HCT116 (cell line): ENCODE results near the gene TMEM179. TPM values are rescaled to one million over a fixed set of nuclear protein-coding genes. Genes with fewer than 3 reads are reported as not detected.

Experiments
- ATAC-seq: fragments of 200-7000 bp; cut with Tn5 transposase; 2 replicates; pipeline ENCODE4 v1.9.1; 2020; ENCODE audit warnings: mild to moderate bottlenecking, moderate library complexity
- BruUV-seq: library from RNA; stranded (reverse); fragments of 400-500 nt; replicated peaks from 2 replicates; lab custom pipeline; 2021; lab: Mats Ljungman, UMichigan
- CTCF ChIA-PET: fragments of 300-600 bp; sonication (Branson Sonifier 250); formaldehyde crosslinking; loops from one replicate; lab custom pipeline; 2021; ENCODE audit warnings: antibody characterized with exemption; lab: Charles Lee
- POLR2A ChIA-PET: fragments of 300-600, 350-600 bp; sonication (Branson Sonifier 250); formaldehyde crosslinking; loops from one replicate; lab custom pipeline; 2021; ENCODE audit warnings: antibody characterized with exemption; lab: Charles Lee
- RAD21 ChIA-PET, 2 experiments: fragments of 300-600 bp; sonication (Branson Sonifier 250); formaldehyde crosslinking; loops; one replicate each; lab custom pipeline; 2023; ENCODE audit warnings: low total read pairs in 2 of 2; ENCODE audit not compliant: uncharacterized antibody in 2 of 2, unreplicated experiment in 2 of 2, low non-redundant PET in 1 of 2; lab: Charles Lee
- DNase-seq: peaks from one replicate; pipeline ENCODE4 v3.0.0-alpha.2; 2010; ENCODE audit warnings: low read depth, low spot score
- H2AFZ ChIP-seq: fragments of 200-600 bp; shearing (Covaris generic), sonication (generic); 2 replicates; pipeline ENCODE4 v1.6.1; 2017; ENCODE audit warnings: low read depth, mixed run types, mixed read lengths, antibody characterized with exemption, low read length; ENCODE audit not compliant: poor library complexity, severe bottlenecking
- H3K27ac ChIP-seq: 2 replicates; pipeline ENCODE4 v1.5.1; 2012; ENCODE audit warnings: low read depth, low read length
- H3K27me3 ChIP-seq: fragments of 200-600 bp; sonication (generic); 2 replicates; pipeline ENCODE4 v1.6.1; 2016; ENCODE audit warnings: mixed run types, low read length, mixed read lengths; ENCODE audit not compliant: insufficient read depth
- H3K36me3 ChIP-seq, 2 experiments: fragments of 200-500 bp in 1 of 2; fragments of 200-600 bp in 1 of 2; sonication (Bioruptor generic) in 1 of 2; sonication (generic) in 1 of 2; 2 replicates each; pipeline versions ENCODE4 v1.5.1 to v1.6.1; 2014 to 2016; ENCODE audit warnings: low read length in 2 of 2, inconsistent platforms in 1 of 2, mixed read lengths in 1 of 2, mixed run types in 1 of 2; ENCODE audit not compliant: insufficient read depth in 2 of 2, control insufficient read depth in 1 of 2
- H3K4me1 ChIP-seq, 2 experiments: fragments of 200-600 bp in 1 of 2; sonication (generic) in 1 of 2; 2 replicates each; pipeline versions ENCODE4 v1.5.1 to v1.6.1; 2012 to 2017; ENCODE audit warnings: low read length in 2 of 2, inconsistent platforms in 1 of 2, mild to moderate bottlenecking in 1 of 2, mixed read lengths in 1 of 2, mixed run types in 1 of 2, moderate library complexity in 1 of 2; ENCODE audit not compliant: insufficient read depth in 2 of 2, control insufficient read depth in 1 of 2
- H3K4me2 ChIP-seq: fragments of 200-600 bp; sonication (generic); 2 replicates; pipeline ENCODE4 v1.6.1; 2017; ENCODE audit warnings: mixed run types, low read length, mixed read lengths
- H3K4me3 ChIP-seq, 2 experiments: fragments of 200-600 bp in 1 of 2; sonication (generic) in 1 of 2; replicated peaks in 1 of 2; 2 replicates each; pipeline ENCODE4 v1.5.1; 2011 to 2016; ENCODE audit warnings: low read length in 2 of 2, control low read depth in 1 of 2, low read depth in 1 of 2, mild to moderate bottlenecking in 1 of 2, mixed read lengths in 1 of 2, mixed run types in 1 of 2
- H3K79me2 ChIP-seq: fragments of 200-600 bp; sonication (generic); 2 replicates; pipeline ENCODE4 v1.6.1; 2017; ENCODE audit warnings: mild to moderate bottlenecking, mixed run types, low read length, moderate library complexity, mixed read lengths; ENCODE audit not compliant: insufficient read depth
- H3K9ac ChIP-seq: fragments of 200-600 bp; sonication (generic); 2 replicates; pipeline ENCODE4 v1.6.1; 2016; ENCODE audit warnings: low read length, mixed read lengths
- H3K9me2 ChIP-seq: fragments of 200-600 bp; sonication (generic), shearing (Covaris generic); 2 replicates; pipeline ENCODE4 v1.6.1; 2017; ENCODE audit warnings: mixed run types, mild to moderate bottlenecking, moderate library complexity; ENCODE audit not compliant: insufficient read depth
- H3K9me3 ChIP-seq, 2 experiments: fragments of 200-500 bp in 1 of 2; fragments of 200-600 bp in 1 of 2; sonication (Bioruptor generic) in 1 of 2; sonication (generic) in 1 of 2; 2 replicates each; pipeline ENCODE4 v1.6.1; 2014 to 2017; ENCODE audit warnings: low read length in 2 of 2, mixed read lengths in 2 of 2, inconsistent platforms in 1 of 2, low read depth in 1 of 2, mild to moderate bottlenecking in 1 of 2, mixed run types in 1 of 2, moderate library complexity in 1 of 2; ENCODE audit not compliant: control insufficient read depth in 1 of 2, insufficient read depth in 1 of 2
- H4K20me1 ChIP-seq: fragments of 200-600 bp; sonication (generic), shearing (Covaris generic); 2 replicates; pipeline ENCODE4 v1.6.1; 2017; ENCODE audit warnings: mixed run types, mild to moderate bottlenecking, moderate library complexity; ENCODE audit not compliant: insufficient read depth
- CBX3 ChIP-seq: IDR thresholded peaks from 2 replicates; pipeline ENCODE4 v1.6.1; 2012; ENCODE audit warnings: low read depth
- CEBPB ChIP-seq: IDR thresholded peaks from 2 replicates; pipeline ENCODE4 v1.6.1; 2012; ENCODE audit warnings: low read depth
- ELF1 ChIP-seq: IDR thresholded peaks from 2 replicates; pipeline ENCODE4 v1.6.1; 2012; ENCODE audit warnings: low read depth, borderline replicate concordance
- EZH2 ChIP-seq: fragments of 200-600 bp; sonication (generic); IDR thresholded peaks from 2 replicates; pipeline ENCODE4 v1.6.1; 2017; ENCODE audit warnings: antibody characterized with exemption, mixed run types
- EZH2phosphoT487 ChIP-seq: fragments of 200-600 bp; IDR thresholded peaks from 2 replicates; pipeline ENCODE4 v1.6.1; 2018; ENCODE audit warnings: antibody characterized with exemption, borderline replicate concordance
- FOSL1 ChIP-seq: IDR thresholded peaks from 2 replicates; pipeline ENCODE4 v1.6.1; 2012; ENCODE audit warnings: low read depth
- JUND ChIP-seq: IDR thresholded peaks from 2 replicates; pipeline ENCODE4 v1.6.1; 2012
- POLR2AphosphoS5 ChIP-seq: IDR thresholded peaks from 2 replicates; pipeline ENCODE4 v1.6.1; 2011; ENCODE audit warnings: mild to moderate bottlenecking, low read depth, low read length, moderate library complexity
- RAD21 ChIP-seq: IDR thresholded peaks from 2 replicates; pipeline ENCODE4 v1.6.1; 2012; ENCODE audit warnings: low read depth, mild to moderate bottlenecking
- SIN3A ChIP-seq: IDR thresholded peaks from 2 replicates; pipeline ENCODE4 v1.6.1; 2012; ENCODE audit warnings: low read depth
- SP1 ChIP-seq: IDR thresholded peaks from 2 replicates; pipeline ENCODE4 v1.6.1; 2012; ENCODE audit warnings: low read depth
- SRF ChIP-seq: IDR thresholded peaks from 2 replicates; pipeline ENCODE4 v1.6.1; 2012; ENCODE audit warnings: low read depth
- TCF7L2 ChIP-seq: IDR thresholded peaks from 2 replicates; pipeline ENCODE4 v1.7.0; 2011; ENCODE audit warnings: borderline replicate concordance, inconsistent platforms; ENCODE audit not compliant: insufficient read depth, insufficient read length; ENCODE audit errors: extremely low read depth
- YY1 ChIP-seq: IDR thresholded peaks from 2 replicates; pipeline ENCODE4 v1.6.1; 2011; ENCODE audit warnings: low read length, low read depth, moderate library complexity, mild to moderate bottlenecking; ENCODE audit not compliant: insufficient replicate concordance; ENCODE audit errors: extremely low read depth
- ZFX ChIP-seq: fragments of 450-650 bp; IDR thresholded peaks from 2 replicates; pipeline ENCODE4 v1.6.1; 2017
- ZNF274 ChIP-seq: fragments of 200-500 bp; sonication (Bioruptor generic); IDR thresholded peaks from 2 replicates; pipeline ENCODE4 v1.6.1; 2014; ENCODE audit warnings: mild to moderate bottlenecking, low read depth, low read length, inconsistent platforms
- intact Hi-C: fragments of 100-400 bp; cut with micrococcal nuclease; formaldehyde crosslinking; loops from 2 replicates; pipeline ENCODE4 v1.10.0; 2022
- total RNA-seq: library from RNA; stranded (reverse); gene quantifications from one replicate; pipeline ENCODE4 v1.2.1, GENCODE V29; 2021; ENCODE audit not compliant: unreplicated experiment
- TF ChIP-seq, protein P1 (sequence below): IDR thresholded peaks from 2 replicates; pipeline ENCODE4 v1.6.1; 2012

TMEM179 gene
- total RNA-seq, 1 experiment from 2014 or later, result not detected

DNA sequence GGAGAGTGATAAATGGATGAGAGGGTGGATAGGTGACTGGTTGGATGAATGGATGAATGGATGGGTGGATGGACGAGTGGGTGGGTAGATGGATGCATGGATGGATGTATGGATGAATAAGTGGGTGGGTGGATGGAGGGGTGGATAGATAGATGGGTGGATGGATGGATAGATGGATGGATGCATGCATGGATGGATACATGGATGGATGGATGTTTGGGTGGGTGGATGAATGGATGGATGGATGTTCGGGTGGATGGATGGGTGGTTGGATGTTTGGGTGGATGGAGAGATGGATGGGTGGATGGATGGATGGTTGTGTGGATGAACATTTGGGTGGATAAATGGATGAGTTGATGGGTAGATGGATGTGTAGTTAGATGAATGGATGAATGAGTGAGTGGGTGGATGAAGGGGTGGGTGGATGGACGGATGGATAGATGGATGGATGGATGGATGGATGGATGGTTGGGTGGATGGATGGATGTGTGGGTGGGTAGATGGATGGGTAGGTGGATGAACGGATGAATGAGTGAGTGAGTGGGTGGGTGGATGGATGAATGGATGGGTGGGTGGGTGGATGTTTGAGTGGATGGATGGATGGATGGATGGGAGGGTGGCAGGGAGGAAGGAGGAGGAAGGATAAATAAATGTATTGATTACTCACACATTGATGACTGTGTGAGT lies 9.7 kb upstream of the TMEM179 start:
- no TSS peak for BruUV-seq
- CTCF ChIA-PET, result no interaction called here
- Histone ChIP-seq H3K4me1 (no peaks in the 10 kb centered on the region), H3K36me3 (no peaks in the 10 kb centered on the region), H3K9me2 (no peaks in the 10 kb centered on the region), H3K9ac (no peak overlapping the region), H3K4me3 (no peak overlapping the region), H4K20me1 (no peaks in the 10 kb centered on the region), H3K4me2 (no peak overlapping the region), H2AFZ (no peak overlapping the region), H3K27ac (no peak overlapping the region), H3K79me2 (no peaks in the 10 kb centered on the region), H3K27me3 (peaks cover 51% of the 10 kb centered on the region), H3K9me3 (no peaks in the 10 kb centered on the region)
- DNase-seq (no peak), ATAC-seq (no peak)
- no peak for TF ChIP-seq POLR2AphosphoS5
- TF ChIP-seq SIN3A, result no peak
- TF ChIP-seq ELF1, result no peak
- TF ChIP-seq, protein P1, sequence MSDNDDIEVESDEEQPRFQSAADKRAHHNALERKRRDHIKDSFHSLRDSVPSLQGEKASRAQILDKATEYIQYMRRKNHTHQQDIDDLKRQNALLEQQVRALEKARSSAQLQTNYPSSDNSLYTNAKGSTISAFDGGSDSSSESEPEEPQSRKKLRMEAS, result no peak
- no peak for TF ChIP-seq RAD21
- TF ChIP-seq EZH2, result no peak
- TF ChIP-seq YY1, result no peak
- TF ChIP-seq TCF7L2, result no peak
- no peak for TF ChIP-seq SP1
- TF ChIP-seq FOSL1, result no peak
- POLR2A ChIA-PET, result no interaction called here
- intact Hi-C loops, result no loop called here
- RAD21 ChIA-PET, result no interaction called here

DNA sequence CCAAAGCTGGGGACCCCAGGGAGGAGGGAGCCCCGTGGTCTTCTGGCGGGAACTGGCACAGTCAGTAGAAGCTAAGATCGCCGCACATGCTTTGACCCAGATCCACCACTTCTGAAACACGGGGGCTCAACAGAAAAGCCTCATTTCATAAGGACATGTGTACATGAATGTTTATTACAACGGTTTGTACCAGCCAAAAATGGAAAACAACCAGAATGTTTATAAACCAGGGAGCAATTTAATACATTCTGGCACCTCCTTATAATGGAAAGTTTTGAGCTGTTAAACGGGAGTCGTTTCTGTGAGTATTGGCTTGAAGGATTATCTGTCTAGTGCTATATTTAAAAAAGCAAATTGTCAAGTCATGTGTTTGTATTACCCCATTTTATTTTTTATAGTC lies 7.3 kb upstream of the TMEM179 start:
- no peaks in the 10 kb centered on the region for H3K36me3 ChIP-seq
- BruUV-seq, result no TSS peak
- H4K20me1 ChIP-seq, result no peaks in the 10 kb centered on the region
- H3K79me2 ChIP-seq, result no peaks in the 10 kb centered on the region
- no peak for TF ChIP-seq CBX3
- TF ChIP-seq EZH2phosphoT487, result no peak
- TF ChIP-seq EZH2, result no peak
- TF ChIP-seq YY1, result no peak
- TF ChIP-seq TCF7L2, result no peak
- no peak for TF ChIP-seq ELF1
- no peak for TF ChIP-seq JUND
- TF ChIP-seq SRF, result no peak
- no peak for TF ChIP-seq ZFX
- TF ChIP-seq ZNF274, result no peak
- TF ChIP-seq RAD21, result no peak
- TF ChIP-seq CEBPB, result no peak
- TF ChIP-seq, protein P1, result no peak
- intact Hi-C loops, result no loop called here
- H3K4me3 ChIP-seq, result no peak overlapping the region
- peaks cover 43% of the 10 kb centered on the region for H3K27me3 ChIP-seq
- H3K9me2 ChIP-seq, result no peaks in the 10 kb centered on the region
- H3K27ac ChIP-seq, result no peak overlapping the region
- CTCF ChIA-PET, result no interaction called here
- RAD21 ChIA-PET, result no interaction called here
- no peaks in the 10 kb centered on the region for H3K9me3 ChIP-seq
- no peak overlapping the region for H3K9ac ChIP-seq
- no peak for DNase-seq
- no peak overlapping the region for H3K4me2 ChIP-seq
- no peak for ATAC-seq
- no peaks in the 10 kb centered on the region for H3K4me1 ChIP-seq
- no peak overlapping the region for H2AFZ ChIP-seq
- POLR2A ChIA-PET, result no interaction called here
